GM12892 (cell line): Measurements from ENCODE around the gene TCFL5.

Experiments
- POLR2A ChIP-seq: IDR thresholded peaks from 2 replicates; pipeline ENCODE4 v1.6.1; 2011; ENCODE audit warnings: low read depth, low read length, control low read depth
- POLR2AphosphoS5 ChIP-seq: IDR thresholded peaks from 2 replicates; pipeline ENCODE4 v1.6.1; 2011; ENCODE audit warnings: low read depth, low read length, control low read depth
- TAF1 ChIP-seq: IDR thresholded peaks from 2 replicates; pipeline ENCODE4 v1.6.1; 2011; ENCODE audit warnings: low read depth, mild to moderate bottlenecking, control low read depth, low read length, borderline replicate concordance

DNA sequence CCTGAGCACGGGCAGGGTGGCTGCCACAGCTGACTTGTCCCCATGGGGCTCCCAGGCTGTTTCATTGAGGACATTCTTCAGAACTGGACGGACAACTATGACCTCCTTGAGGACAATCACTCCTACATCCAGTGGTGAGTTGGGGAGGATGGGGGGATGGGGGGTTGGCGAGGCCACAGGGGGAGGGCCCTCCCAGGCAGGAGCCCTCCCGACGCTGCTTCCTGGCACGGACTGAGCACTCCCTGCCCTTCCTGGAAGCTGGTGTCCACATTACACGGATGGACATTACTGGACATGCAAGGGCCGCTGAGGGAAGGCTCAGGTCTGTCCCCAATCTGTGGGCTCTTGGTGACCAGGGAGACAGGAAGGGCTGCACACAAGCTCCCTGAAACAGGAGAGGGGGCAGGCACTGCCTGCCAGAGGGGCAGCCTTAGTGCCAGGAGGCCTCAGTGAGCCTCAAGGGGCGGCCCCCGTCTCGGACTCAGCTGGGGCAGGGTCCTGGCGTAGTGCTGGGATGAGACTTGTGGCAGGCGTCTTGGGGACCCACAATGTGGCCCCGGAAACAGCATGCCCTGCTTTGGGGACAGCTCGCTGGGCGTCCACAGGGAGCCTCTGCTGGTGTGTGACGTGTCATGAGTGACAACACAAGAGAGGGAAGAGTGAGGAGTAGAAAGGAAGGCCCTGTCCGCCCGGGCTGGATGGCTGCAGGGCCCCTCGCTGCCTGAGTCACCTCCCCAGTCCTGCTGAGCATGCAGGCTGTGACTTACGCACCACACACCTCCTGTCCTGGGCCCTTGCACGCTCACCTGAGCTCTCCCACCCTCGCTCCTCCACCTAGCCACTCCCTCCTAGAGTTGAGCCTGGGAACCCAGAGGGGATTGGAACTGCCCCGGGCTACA, 51.8 kb downstream of the TCFL5 start:
- TF ChIP-seq TAF1, result no peak
- no peak for TF ChIP-seq POLR2A
- 0 out of 2 replicates have a peak, but pooled peaks have one; percentile 11 for TF ChIP-seq POLR2AphosphoS5
